ENCODE measurements around the gene SUFU. TPM values are rescaled to one million over a fixed set of nuclear protein-coding genes. Genes with fewer than 3 reads are reported as not detected.

The SUFU gene
- total and polyA plus RNA-seq, 10 donors = 2.0 to 21.9 (median 13.0) TPM

DNA sequence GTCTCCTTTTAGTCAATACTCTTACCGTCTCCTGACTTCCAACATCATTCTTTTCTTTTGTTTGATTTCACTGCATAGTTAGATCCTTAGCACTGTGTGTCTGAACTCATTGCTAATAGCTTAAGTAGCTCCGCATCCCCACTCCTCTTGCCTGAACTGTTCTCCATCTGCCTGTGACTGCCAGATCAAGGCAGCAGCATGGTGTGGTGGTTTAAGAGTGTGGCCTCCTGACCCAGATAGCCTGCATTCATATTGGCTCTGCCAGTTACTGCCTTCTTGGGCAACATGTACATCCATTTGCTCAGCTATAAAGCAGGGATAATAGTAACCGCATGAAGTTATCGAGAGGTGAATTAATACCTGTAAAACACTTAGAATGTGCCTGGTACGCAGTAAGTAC, 50.8 kb downstream of the SUFU start:
- DNase-seq = no peak
- Histone ChIP-seq H3K27me3 (replicated peaks in 1 of 7) (no peaks in the 10 kb centered on the region), H3K36me3 (peaks cover 0 to 40% (median 17%) of the 10 kb centered on the region in 6 donors), H3K4me3 (no peak overlapping the region), H3K9me3 (no peaks in the 10 kb centered on the region), H3K4me1 (peaks cover 0 to 11% (median 0%) of the 10 kb centered on the region in 6 donors), H3K27ac (no peak overlapping the region)
- TF ChIP-seq POLR2AphosphoS5 (IDR thresholded peaks at IDR 0.05) = no peak
- TF ChIP-seq POLR2A (IDR thresholded peaks at IDR 0.05) = no peak
- TF ChIP-seq, protein P1, sequence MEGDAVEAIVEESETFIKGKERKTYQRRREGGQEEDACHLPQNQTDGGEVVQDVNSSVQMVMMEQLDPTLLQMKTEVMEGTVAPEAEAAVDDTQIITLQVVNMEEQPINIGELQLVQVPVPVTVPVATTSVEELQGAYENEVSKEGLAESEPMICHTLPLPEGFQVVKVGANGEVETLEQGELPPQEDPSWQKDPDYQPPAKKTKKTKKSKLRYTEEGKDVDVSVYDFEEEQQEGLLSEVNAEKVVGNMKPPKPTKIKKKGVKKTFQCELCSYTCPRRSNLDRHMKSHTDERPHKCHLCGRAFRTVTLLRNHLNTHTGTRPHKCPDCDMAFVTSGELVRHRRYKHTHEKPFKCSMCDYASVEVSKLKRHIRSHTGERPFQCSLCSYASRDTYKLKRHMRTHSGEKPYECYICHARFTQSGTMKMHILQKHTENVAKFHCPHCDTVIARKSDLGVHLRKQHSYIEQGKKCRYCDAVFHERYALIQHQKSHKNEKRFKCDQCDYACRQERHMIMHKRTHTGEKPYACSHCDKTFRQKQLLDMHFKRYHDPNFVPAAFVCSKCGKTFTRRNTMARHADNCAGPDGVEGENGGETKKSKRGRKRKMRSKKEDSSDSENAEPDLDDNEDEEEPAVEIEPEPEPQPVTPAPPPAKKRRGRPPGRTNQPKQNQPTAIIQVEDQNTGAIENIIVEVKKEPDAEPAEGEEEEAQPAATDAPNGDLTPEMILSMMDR (IDR thresholded peaks at IDR 0.05 in 8 of 11, conservative IDR thresholded peaks at IDR 0.05 in 3 of 11) = no peak
- intact Hi-C loops (cut with DNase I; ENCODE audit: low total_unique reads) = no loop called here
- WGBS, 5 donors = 96 to 98% (median 98%) methylated on average over 5 of the region's 5 CpGs

DNA sequence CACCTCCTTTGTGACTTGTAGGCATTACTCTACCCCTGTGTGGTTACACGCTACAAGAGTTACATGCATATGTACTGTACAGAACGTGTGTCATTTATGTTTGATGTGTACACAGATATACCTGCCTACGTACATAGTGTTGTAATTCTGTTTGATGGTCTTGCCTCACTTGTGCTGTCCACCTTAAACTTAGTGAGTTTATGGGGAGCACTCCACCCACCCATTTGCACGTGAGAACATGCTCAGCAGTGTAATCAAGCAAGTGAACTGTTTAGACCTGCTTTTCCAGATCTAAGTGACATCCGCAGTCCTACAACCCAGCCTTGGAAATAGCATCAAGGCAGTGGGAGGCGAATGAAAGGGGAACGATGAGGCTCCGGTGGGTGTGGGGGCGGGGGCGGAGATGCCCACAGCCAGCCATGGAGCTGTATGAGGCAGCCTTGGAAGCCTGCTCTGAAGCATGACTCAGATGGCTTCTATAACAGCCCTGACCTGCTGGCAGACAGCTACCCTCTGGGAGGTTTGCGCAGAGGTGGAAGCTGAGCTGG, 52.1 kb downstream of the SUFU start:
- no peaks in the 10 kb centered on the region for H3K9me3 ChIP-seq
- H3K27ac ChIP-seq = no peak overlapping the region
- no peaks in the 10 kb centered on the region for H3K27me3 ChIP-seq (replicated peaks in 1 of 7)
- peaks cover 0 to 11% (median 0%) of the 10 kb centered on the region in 6 donors for H3K4me1 ChIP-seq
- H3K36me3 ChIP-seq = peaks cover 0 to 27% (median 9%) of the 10 kb centered on the region in 6 donors
- WGBS, 5 donors = 70 to 84% (median 77%) methylated on average over 11 of the region's 11 CpGs
- H3K4me3 ChIP-seq = no peak overlapping the region
- intact Hi-C loops (cut with DNase I; ENCODE audit: low total_unique reads) = no loop called here
- no peak for TF ChIP-seq POLR2A (IDR thresholded peaks at IDR 0.05)
- TF ChIP-seq, protein P1 (IDR thresholded peaks at IDR 0.05 in 8 of 11, conservative IDR thresholded peaks at IDR 0.05 in 3 of 11) = no peak
- TF ChIP-seq POLR2AphosphoS5 (IDR thresholded peaks at IDR 0.05) = no peak
- DNase-seq = no peak

DNA sequence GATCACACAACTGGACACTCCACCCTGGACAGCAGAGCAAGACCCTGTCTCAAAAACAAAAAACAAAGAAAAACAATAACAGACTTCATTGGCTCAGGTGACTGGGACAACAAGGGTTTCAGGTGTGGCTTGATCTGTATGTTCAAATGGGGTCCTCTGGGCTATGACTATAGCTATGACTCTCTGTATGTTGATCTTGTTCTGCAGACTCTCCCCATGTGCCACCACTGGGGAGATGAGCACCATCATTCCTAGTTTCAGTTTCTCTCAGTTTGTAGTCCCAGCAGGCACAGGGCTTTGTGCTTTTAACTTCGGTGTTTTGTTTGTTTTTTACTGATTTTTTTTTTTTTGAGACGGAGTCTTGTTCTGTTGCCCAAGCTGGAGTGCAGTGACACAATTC, 53.8 kb downstream of the SUFU start:
- H3K27ac ChIP-seq = no peak overlapping the region
- TF ChIP-seq POLR2A (IDR thresholded peaks at IDR 0.05) (no peak), POLR2AphosphoS5 (IDR thresholded peaks at IDR 0.05) (no peak)
- TF ChIP-seq, protein P1 (IDR thresholded peaks at IDR 0.05 in 8 of 11, conservative IDR thresholded peaks at IDR 0.05 in 3 of 11) = no peak
- WGBS, 5 donors = 82 to 91% (median 87%) methylated on average over 2 of the region's 2 CpGs
- peaks cover 0 to 11% (median 0%) of the 10 kb centered on the region in 6 donors for H3K4me1 ChIP-seq
- no peaks in the 10 kb centered on the region for H3K9me3 ChIP-seq
- intact Hi-C loops (cut with DNase I; ENCODE audit: low total_unique reads) = no loop called here
- no peaks in the 10 kb centered on the region for H3K27me3 ChIP-seq (replicated peaks in 1 of 7)
- peaks cover 0 to 18% (median 0%) of the 10 kb centered on the region in 6 donors for H3K36me3 ChIP-seq
- DNase-seq = no peak
- H3K4me3 ChIP-seq = no peak overlapping the region

DNA sequence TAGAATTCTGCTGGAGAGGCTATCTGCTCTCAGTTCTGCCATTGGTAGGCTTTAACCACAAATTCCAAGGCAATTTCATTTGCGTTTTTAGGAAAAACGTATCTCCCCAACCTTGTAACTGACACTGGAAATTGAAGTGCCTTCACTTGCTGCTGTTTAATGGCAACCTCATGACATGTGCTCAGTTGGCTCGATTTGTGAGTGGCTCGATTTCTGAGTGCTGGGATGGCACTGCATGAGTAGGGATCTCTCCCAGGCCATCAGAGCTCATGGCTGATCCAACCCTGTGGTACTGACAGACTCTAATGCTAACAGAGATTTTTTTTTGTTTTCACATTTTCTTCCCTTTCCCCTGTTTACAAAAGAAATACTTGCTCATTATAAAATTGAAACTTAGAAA, 56.0 kb downstream of the SUFU start:
- 86 to 94% (median 89%) methylated on average over 4 of the region's 4 CpGs for WGBS, 5 donors
- peaks cover 0 to 11% (median 0%) of the 10 kb centered on the region in 6 donors for H3K4me1 ChIP-seq
- no peak for DNase-seq
- H3K9me3 ChIP-seq = no peaks in the 10 kb centered on the region
- H3K4me3 ChIP-seq = no peak overlapping the region
- intact Hi-C loops (cut with DNase I; ENCODE audit: low total_unique reads) = no loop called here
- no peaks in the 10 kb centered on the region for H3K27me3 ChIP-seq (replicated peaks in 1 of 7)
- H3K27ac ChIP-seq = no peak overlapping the region
- peaks cover 0 to 28% (median 0%) of the 10 kb centered on the region in 6 donors for H3K36me3 ChIP-seq
- TF ChIP-seq POLR2AphosphoS5 (IDR thresholded peaks at IDR 0.05) (no peak), POLR2A (IDR thresholded peaks at IDR 0.05) (no peak)
- TF ChIP-seq, protein P1 (IDR thresholded peaks at IDR 0.05 in 8 of 11, conservative IDR thresholded peaks at IDR 0.05 in 3 of 11) = no peak

All from spleen (tissue), 11 donors.